Epithelial cell of proximal tubule (primary cell): ENCODE measurements around the gene LIMCH1. TPM values are rescaled to one million over a fixed set of nuclear protein-coding genes. Genes with fewer than 3 reads are reported as not detected.
"Not testable (repeated sequence)": the region's sequence is repeated elsewhere in the genome, so short reads cannot be mapped to it uniquely, and the experiment has no call there.

ENCODE experiments used
- DNase-seq: peaks from one replicate; pipeline ENCODE4 v3.0.0-alpha.2; 2011; ENCODE audit warnings: low read depth
- H3K4me3 ChIP-seq: 2 replicates; pipeline ENCODE4 v1.5.1; 2011; ENCODE audit warnings: low read depth, mild to moderate bottlenecking, low read length
- CTCF ChIP-seq: conservative IDR thresholded peaks from 2 replicates; pipeline ENCODE4 v1.5.1; 2012; ENCODE audit warnings: low read depth, mild to moderate bottlenecking, low read length
- total RNA-seq: library from RNA; depleted of rRNA; stranded (reverse); fragments of >200 nt; gene quantifications from 2 replicates; pipeline ENCODE4 v1.2.3, GENCODE V29; 2015

Gene LIMCH1
- total RNA-seq, 1 donor from 2014 or later, result 15.5 TPM

DNA sequence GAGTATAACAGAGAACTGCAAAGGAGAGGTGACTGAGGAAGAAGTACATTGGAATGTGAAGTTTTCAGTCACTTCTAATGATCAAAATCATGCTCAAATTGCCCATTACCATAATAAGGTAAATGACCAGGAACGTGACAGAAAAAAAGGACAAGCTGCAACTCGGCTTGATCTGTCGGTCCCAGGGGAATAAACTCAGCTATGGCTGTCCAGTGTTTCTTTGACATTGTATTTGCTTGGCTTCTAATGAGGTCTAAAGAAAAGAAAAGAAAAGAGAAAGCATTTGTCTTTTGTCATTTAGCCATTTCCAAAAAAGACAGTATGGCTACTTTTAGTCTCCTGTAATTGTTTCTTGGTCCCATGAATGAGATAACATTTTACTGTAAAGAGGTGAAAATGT lies 185.3 kb downstream of the LIMCH1 start:
- no peak for TF ChIP-seq CTCF
- H3K4me3 ChIP-seq, result no peak overlapping the region
- DNase-seq, result no peak

GRCh38 chr4:41725254-41725653 lies 187.3 kb downstream of the LIMCH1 start:
- peak; percentile 37 for TF ChIP-seq CTCF
- no peak for DNase-seq

GRCh38 chr4:41727861-41728572 lies 190.1 kb downstream of the LIMCH1 start:
- no peak for DNase-seq
- no peak overlapping the region for H3K4me3 ChIP-seq
- no peak for TF ChIP-seq CTCF

More at GRCh38 chr4:41725254-41725653, 187.3 kb downstream of the LIMCH1 start:
- H3K4me3 ChIP-seq, result no peak overlapping the region

GRCh38 chr4:41728573-41728913 lies 190.6 kb downstream of the LIMCH1 start:
- TF ChIP-seq CTCF, result no peak
- no peak overlapping the region for H3K4me3 ChIP-seq
- no peak for DNase-seq

DNA sequence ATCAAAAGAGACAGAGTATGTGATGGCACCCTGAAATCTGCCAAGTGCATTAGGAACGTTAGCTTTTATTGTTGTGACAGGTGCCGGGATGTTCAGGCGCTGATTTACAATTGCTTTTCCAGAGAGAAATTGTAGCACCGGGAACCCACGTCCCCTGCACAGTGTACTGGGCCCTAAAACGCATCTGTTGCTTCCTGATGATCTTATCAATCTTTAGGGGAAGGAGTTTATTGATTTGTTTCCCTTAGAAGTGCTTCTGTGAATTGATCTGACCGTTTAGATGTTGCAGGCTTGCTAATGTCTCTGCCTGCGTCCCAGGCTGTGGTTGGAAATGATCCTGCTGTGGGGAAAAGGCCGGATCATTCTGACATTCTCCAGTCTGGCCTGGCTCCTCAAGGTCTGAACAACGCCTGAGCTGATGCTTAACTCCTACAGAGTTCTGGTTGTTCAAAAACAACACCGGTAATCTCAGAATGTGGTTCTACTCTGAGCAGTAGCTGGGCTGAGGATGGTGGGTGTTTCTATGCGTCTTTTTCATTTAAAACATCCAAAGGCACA lies 193.7 kb downstream of the LIMCH1 start:
- TF ChIP-seq CTCF, result no peak
- DNase-seq, result no peak
- no peak overlapping the region for H3K4me3 ChIP-seq

GRCh38 chr4:41734371-41734770 lies 196.4 kb downstream of the LIMCH1 start:
- TF ChIP-seq CTCF, result no peak
- no peak overlapping the region for H3K4me3 ChIP-seq
- DNase-seq, result no peak

- not testable (repeated sequence) for H3K4me3 ChIP-seq, DNase-seq
These were observed 199.5 kb downstream of the LIMCH1 start for GRCh38 chr4:41737491-41737890.
